Left ventricle myocardium superior (tissue), 1 donor: ENCODE data around the gene S100A14. TPM values are rescaled to one million over a fixed set of nuclear protein-coding genes. Genes with fewer than 3 reads are reported as not detected.
A peak's percentile ranks its signal among the peaks of the same experiment; 100 is the strongest.

Source experiments
- ATAC-seq: fragments of 200-7000 bp; cut with Tn5 transposase; one replicate; pipeline ENCODE4 v1.9.1; 2020; ENCODE audit warnings: mild to moderate bottlenecking, moderate library complexity
- DNase-seq: peaks from one replicate; pipeline ENCODE4 v3.0.0-alpha.2; 2020
- intact Hi-C: fragments of 100-400 bp; cut with micrococcal nuclease; formaldehyde crosslinking; loops from one replicate; pipeline ENCODE4 v1.11.0; 2022
- total RNA-seq: library from RNA; stranded (reverse); fragmentation: NEBNext Ultra II Directional; extraction: Animal tissue kit (Norgen Biotek cat#: 25700); gene quantifications from one replicate; pipeline ENCODE4 v1.2.1, GENCODE V29; 2021
- donor health status: DM: no; HTN: yes; CAD: no; lungs with severe emphysema.

The S100A14 gene
- total RNA-seq, 1 donor from 2014 or later: 5.7 TPM

- intact Hi-C loops: no loop called here
- ATAC-seq (no peak), DNase-seq (no peak)
Measured at GRCh38 chr1:153624965-153625611, 9.0 kb upstream of the S100A14 start.

- DNase-seq (no peak), ATAC-seq (no peak)
- intact Hi-C loops: no loop called here
Measured at GRCh38 chr1:153623101-153623500, 7.0 kb upstream of the S100A14 start.

- ATAC-seq: no peak
- intact Hi-C loops: no loop called here
- no peak for DNase-seq
Measured at GRCh38 chr1:153619171-153619570, 3.0 kb upstream of the S100A14 start.

GRCh38 chr1:153617663-153618062, 1.5 kb upstream of the S100A14 start:
- DNase-seq (no peak), ATAC-seq (no peak)
- intact Hi-C loops: no loop called here

GRCh38 chr1:153616917-153617311, 789 bp upstream of the S100A14 start:
- DNase-seq: peak; percentile 59
- ATAC-seq: peak; percentile 64
- intact Hi-C loops: no loop called here

- ATAC-seq (no peak), DNase-seq (no peak)
- intact Hi-C loops: no loop called here
Measured at GRCh38 chr1:153615406-153615805, 719 bp downstream of the S100A14 start.

GRCh38 chr1:153614906-153615305, 1.2 kb downstream of the S100A14 start:
- DNase-seq (no peak), ATAC-seq (no peak)
- intact Hi-C loops: no loop called here

- DNase-seq (no peak), ATAC-seq (no peak)
- intact Hi-C loops: no loop called here
Measured at GRCh38 chr1:153614189-153614900, 1.8 kb downstream of the S100A14 start.

- ATAC-seq: no peak
- no peak for DNase-seq
- intact Hi-C loops: no loop called here
Measured at GRCh38 chr1:153613406-153613805, 2.7 kb downstream of the S100A14 start.

GRCh38 chr1:153612755-153613331, 3.3 kb downstream of the S100A14 start, which contains the start of gene S100A16:
Gene S100A16, minus strand, starts transcription at chr1:153613137. Its CDS starts 4,986 bp downstream, at chr1:153608151.
- intact Hi-C loops: no loop called here
- DNase-seq: peak; percentile 87
- peak; percentile 86 for ATAC-seq

- ATAC-seq (peak; percentile 21), DNase-seq (no peak)
- intact Hi-C loops: no loop called here
Measured at GRCh38 chr1:153612111-153612754, 3.9 kb downstream of the S100A14 start.

- DNase-seq (no peak), ATAC-seq (no peak)
- intact Hi-C loops: no loop called here
Measured at GRCh38 chr1:153611356-153611755, 4.8 kb downstream of the S100A14 start.

- no peak for ATAC-seq
- intact Hi-C loops: no loop called here
- no peak for DNase-seq
Measured at GRCh38 chr1:153610811-153611301, 5.3 kb downstream of the S100A14 start.

GRCh38 chr1:153610334-153610733, 5.8 kb downstream of the S100A14 start:
- no peak for ATAC-seq
- intact Hi-C loops: no loop called here
- no peak for DNase-seq

- DNase-seq: no peak
- no peak for ATAC-seq
- intact Hi-C loops: no loop called here
Measured at GRCh38 chr1:153609585-153609907, 6.6 kb downstream of the S100A14 start.

- intact Hi-C loops: no loop called here
- DNase-seq (peak; percentile 79), ATAC-seq (peak; percentile 59)
Measured at GRCh38 chr1:153608742-153609584, 7.2 kb downstream of the S100A14 start.

- intact Hi-C loops: no loop called here
- no peak for ATAC-seq
- DNase-seq: no peak
Measured at GRCh38 chr1:153608089-153608682, 7.9 kb downstream of the S100A14 start.

- intact Hi-C loops: no loop called here
- ATAC-seq: no peak
Measured at GRCh38 chr1:153607381-153607780, 8.7 kb downstream of the S100A14 start.

GRCh38 chr1:153606194-153606593, 9.9 kb downstream of the S100A14 start:
- ATAC-seq (no peak), DNase-seq (no peak)
- intact Hi-C loops: no loop called here

More at GRCh38 chr1:153607381-153607780, 8.7 kb downstream of the S100A14 start:
- DNase-seq: no peak
